IMR-90 (cell line): ENCODE data around the gene THADA. TPM values are rescaled to one million over a fixed set of nuclear protein-coding genes. Genes with fewer than 3 reads are reported as not detected.

Experiments used
- ATAC-seq: fragments of 200-7000 bp; cut with Tn5 transposase; 2 replicates; pipeline ENCODE4 v1.9.1; 2020; ENCODE audit warnings: low read depth, mild to moderate bottlenecking, moderate library complexity
- BruUV-seq: library from RNA; stranded (reverse); fragments of 400-500 nt; replicated peaks from 2 replicates; lab custom pipeline; 2021; lab: Mats Ljungman, UMichigan
- CTCF ChIA-PET: fragments of 300-600 bp; formaldehyde crosslinking; extraction: SDS; loops from one replicate; lab custom pipeline; 2021; ENCODE audit warnings: antibody characterized with exemption; lab: Yijun Ruan, JAX
- POLR2A ChIA-PET: fragments of 300-600 bp; sonication (Branson Sonifier 250); formaldehyde crosslinking; loops from one replicate; lab custom pipeline; 2022; ENCODE audit warnings: antibody characterized with exemption; ENCODE audit not compliant: unreplicated experiment; lab: Charles Lee
- DNase-seq: peaks from one replicate; pipeline ENCODE4 v3.0.0; 2013
- H2AFZ ChIP-seq: replicated peaks from 2 replicates; pipeline ENCODE3; 2013; ENCODE audit warnings: low read length, mild to moderate bottlenecking; ENCODE audit not compliant: poor library complexity
- H2AK5ac ChIP-seq: 2 replicates; pipeline ENCODE4 v1.6.1; 2013; ENCODE audit warnings: low read depth, low read length, inconsistent platforms
- H2AK9ac ChIP-seq: replicated peaks from 2 replicates; pipeline ENCODE3; 2013; ENCODE audit warnings: mild to moderate bottlenecking, low read depth, low read length, moderate library complexity; ENCODE audit not compliant: poor library complexity
- H2BK120ac ChIP-seq: 2 replicates; pipeline ENCODE4 v1.6.1; 2013; ENCODE audit warnings: low read depth, low read length, inconsistent platforms
- H2BK15ac ChIP-seq: 3 replicates; pipeline ENCODE4 v1.6.1; 2013; ENCODE audit warnings: low read depth, low read length, inconsistent platforms
- H2BK20ac ChIP-seq: 2 replicates; pipeline ENCODE4 v1.6.1; 2013; ENCODE audit warnings: low read depth, mild to moderate bottlenecking, inconsistent platforms, low read length, moderate library complexity
- H2BK5ac ChIP-seq: 2 replicates; pipeline ENCODE4 v1.6.1; 2013; ENCODE audit warnings: mild to moderate bottlenecking, low read depth, low read length, inconsistent platforms; ENCODE audit not compliant: poor library complexity, severe bottlenecking
- H3K14ac ChIP-seq: replicated peaks from 2 replicates; pipeline ENCODE4 v1.6.1; 2013; ENCODE audit warnings: low read depth, low read length, inconsistent platforms
- H3K18ac ChIP-seq: 2 replicates; pipeline ENCODE4 v1.6.1; 2013; ENCODE audit warnings: low read depth, low read length, control low read depth
- H3K23ac ChIP-seq: 2 replicates; pipeline ENCODE4 v1.6.1; 2013; ENCODE audit warnings: low read depth, low read length, inconsistent platforms
- H3K27ac ChIP-seq: 2 replicates; pipeline ENCODE4 v1.5.1; 2013; ENCODE audit warnings: mild to moderate bottlenecking, control low read depth, low read length; ENCODE audit not compliant: insufficient read depth
- H3K27me3 ChIP-seq: 2 replicates; pipeline ENCODE4 v1.6.1; 2013; ENCODE audit warnings: low read length; ENCODE audit not compliant: control insufficient read depth, insufficient read depth
- H3K36me3 ChIP-seq: 2 replicates; pipeline ENCODE4 v1.6.1; 2013; ENCODE audit warnings: low read length, mixed read lengths; ENCODE audit not compliant: control insufficient read depth, insufficient read depth
- H3K4ac ChIP-seq: 2 replicates; pipeline ENCODE4 v1.6.1; 2013; ENCODE audit warnings: low read depth, low read length, inconsistent platforms
- H3K4me1 ChIP-seq: 2 replicates; pipeline ENCODE4 v1.6.1; 2013; ENCODE audit warnings: low read length, mixed read lengths; ENCODE audit not compliant: control insufficient read depth, insufficient read depth
- H3K4me2 ChIP-seq: 2 replicates; pipeline ENCODE4 v1.6.1; 2013; ENCODE audit warnings: low read depth, mild to moderate bottlenecking, control low read depth, low read length, moderate library complexity
- H3K4me3 ChIP-seq: 2 replicates; pipeline ENCODE4 v1.5.1; 2013; ENCODE audit warnings: low read depth, mild to moderate bottlenecking, control low read depth, low read length, moderate library complexity; ENCODE audit not compliant: insufficient read depth
- H3K56ac ChIP-seq: 2 replicates; pipeline ENCODE4 v1.6.1; 2013; ENCODE audit warnings: low read length, inconsistent platforms; ENCODE audit not compliant: insufficient read depth; ENCODE audit errors: extremely low read depth
- H3K79me1 ChIP-seq, 2 experiments: 2 replicates each; pipeline ENCODE4 v1.6.1; 2013; ENCODE audit warnings: low read length in 2 of 2, inconsistent platforms in 1 of 2, low read depth in 1 of 2
- H3K9ac ChIP-seq: 2 replicates; pipeline ENCODE4 v1.6.1; 2013; ENCODE audit warnings: low read depth, low read length, control low read depth
- H3K9me1 ChIP-seq: 2 replicates; pipeline ENCODE4 v1.6.1; 2013; ENCODE audit warnings: low read length, inconsistent platforms; ENCODE audit not compliant: insufficient read depth
- H3K9me3 ChIP-seq: 2 replicates; pipeline ENCODE4 v1.6.1; 2013; ENCODE audit warnings: low read length; ENCODE audit not compliant: control insufficient read depth, insufficient read depth
- H4K20me1 ChIP-seq: 2 replicates; pipeline ENCODE4 v1.6.1; 2013; ENCODE audit warnings: low read length, inconsistent platforms; ENCODE audit not compliant: insufficient read depth
- H4K5ac ChIP-seq: 2 replicates; pipeline ENCODE4 v1.6.1; 2013; ENCODE audit warnings: mild to moderate bottlenecking, low read depth, low read length, control low read depth
- H4K8ac ChIP-seq, 2 experiments: 2 replicates each; pipeline ENCODE4 v1.6.1; 2013; ENCODE audit warnings: low read depth in 2 of 2, low read length in 2 of 2, control low read depth in 1 of 2, inconsistent platforms in 1 of 2
- H4K91ac ChIP-seq: 2 replicates; pipeline ENCODE4 v1.6.1; 2013; ENCODE audit warnings: low read depth, low read length, inconsistent platforms; ENCODE audit not compliant: insufficient read depth
- MAFK ChIP-seq: IDR thresholded peaks from 2 replicates; pipeline ENCODE4 v1.6.1; 2012; ENCODE audit warnings: low read depth, low read length, improper control_type of control experiment
- WGBS, 2 experiments: methylation state at CpG; one replicate each; pipeline versions ENCODE4 v1.1.5 to v1.1.7; 2013; ENCODE audit warnings: missing lambda C conversion rate in 2 of 2; ENCODE audit not compliant: insufficient read length in 1 of 2; ENCODE audit errors: extremely low coverage in 2 of 2; 5-methylcytosine and 5-hydroxymethylcytosine counted together
- dilution Hi-C: fragments of 300-500 bp; cut with HindIII; formaldehyde crosslinking; loops from one replicate; pipeline ENCODE4 v1.14.3; 2018; ENCODE audit warnings: low sequenced_read_pairs; ENCODE audit not compliant: unreplicated experiment
- in situ Hi-C: fragments of 300-500 bp; cut with MboI; formaldehyde crosslinking; loops from 3 replicates; pipeline ENCODE4 v1.14.3; 2019; ENCODE audit warnings: low sequenced_read_pairs, inconsistent platforms, mixed read lengths
- intact Hi-C: fragments of 100-400 bp; cut with micrococcal nuclease; formaldehyde crosslinking; loops from 2 replicates; pipeline ENCODE4 v1.10.0; 2022
- polyA plus RNA-seq, 3 experiments: library from polyadenylated mRNA; depleted of rRNA; stranded (reverse); fragments of >200 nt; gene quantifications; 2 replicates each; pipeline ENCODE4 v1.2.3, GENCODE V29; 2012; ENCODE audit warnings: low replicate concordance in 1 of 3
- total RNA-seq: library from RNA; depleted of rRNA; stranded (reverse); fragments of >200 nt; gene quantifications from 2 replicates; pipeline ENCODE4 v1.2.3, GENCODE V29; 2012
- TF ChIP-seq, protein P1 (sequence below): conservative IDR thresholded peaks from 2 replicates; pipeline ENCODE4 v1.5.1; 2012; ENCODE audit warnings: mild to moderate bottlenecking, low read depth, low read length, improper control_type of control experiment

The THADA gene
- total and polyA plus RNA-seq, 2 of the 4 experiments (the other 2 are of a cell fraction), result 10.5 to 21.3 TPM

- 0 out of 2 replicates have a peak overlapping the region, but pooled peaks have one; percentile 15 for H3K18ac ChIP-seq
- peaks cover 2% of the 10 kb centered on the region; the same call in 1 of the 2 replicates for H3K36me3 ChIP-seq
- H3K14ac ChIP-seq, result no peak overlapping the region
- H3K4ac ChIP-seq, result no peak overlapping the region
- H3K23ac ChIP-seq, result no peak overlapping the region
- dilution Hi-C loops (no loop called here), intact Hi-C loops (no loop called here), in situ Hi-C loops (no loop called here)
- no peak for TF ChIP-seq MAFK
- TF ChIP-seq, protein P1, sequence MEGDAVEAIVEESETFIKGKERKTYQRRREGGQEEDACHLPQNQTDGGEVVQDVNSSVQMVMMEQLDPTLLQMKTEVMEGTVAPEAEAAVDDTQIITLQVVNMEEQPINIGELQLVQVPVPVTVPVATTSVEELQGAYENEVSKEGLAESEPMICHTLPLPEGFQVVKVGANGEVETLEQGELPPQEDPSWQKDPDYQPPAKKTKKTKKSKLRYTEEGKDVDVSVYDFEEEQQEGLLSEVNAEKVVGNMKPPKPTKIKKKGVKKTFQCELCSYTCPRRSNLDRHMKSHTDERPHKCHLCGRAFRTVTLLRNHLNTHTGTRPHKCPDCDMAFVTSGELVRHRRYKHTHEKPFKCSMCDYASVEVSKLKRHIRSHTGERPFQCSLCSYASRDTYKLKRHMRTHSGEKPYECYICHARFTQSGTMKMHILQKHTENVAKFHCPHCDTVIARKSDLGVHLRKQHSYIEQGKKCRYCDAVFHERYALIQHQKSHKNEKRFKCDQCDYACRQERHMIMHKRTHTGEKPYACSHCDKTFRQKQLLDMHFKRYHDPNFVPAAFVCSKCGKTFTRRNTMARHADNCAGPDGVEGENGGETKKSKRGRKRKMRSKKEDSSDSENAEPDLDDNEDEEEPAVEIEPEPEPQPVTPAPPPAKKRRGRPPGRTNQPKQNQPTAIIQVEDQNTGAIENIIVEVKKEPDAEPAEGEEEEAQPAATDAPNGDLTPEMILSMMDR, result peak; percentile 27; the same call in 1 of the 2 replicates
- H2BK5ac ChIP-seq, result no peak overlapping the region
- no peak overlapping the region for H3K9ac ChIP-seq
- H2BK15ac ChIP-seq, result no peak overlapping the region
- H3K56ac ChIP-seq, result no peak overlapping the region
- H3K4me3 ChIP-seq, result no peak overlapping the region
- H3K27me3 ChIP-seq, result no peaks in the 10 kb centered on the region
- ATAC-seq (no peak; the same call in 1 of the 2 replicates), DNase-seq (peak; percentile 28)
- H4K91ac ChIP-seq, result no peak overlapping the region
- POLR2A ChIA-PET, result no interaction called here
- H3K4me2 ChIP-seq, result no peak overlapping the region
- H3K9me1 ChIP-seq, result peaks cover 6% of the 10 kb centered on the region
- H2BK20ac ChIP-seq, result no peak overlapping the region
- H4K20me1 ChIP-seq, result no peaks in the 10 kb centered on the region
- no peak overlapping the region for H4K8ac ChIP-seq
- no TSS peak for BruUV-seq
- H3K27ac ChIP-seq, result peak overlapping the region; percentile 69; the same call in 1 of the 2 replicates
- no peak overlapping the region for H2AK9ac ChIP-seq
- WGBS, 2 experiments, result no CpG with 5 or more reads among the region's 3 CpGs
- no peak overlapping the region for H2AK5ac ChIP-seq
- H3K9me3 ChIP-seq, result peaks cover 3% of the 10 kb centered on the region; the same call in 1 of the 2 replicates
- H3K4me1 ChIP-seq, result peaks cover 6% of the 10 kb centered on the region
- CTCF ChIA-PET, result no interaction called here
- peaks cover 0 to 3% of the 10 kb centered on the region in 2 experiments; a peak in 1 of 4 replicates for H3K79me1 ChIP-seq
- H4K5ac ChIP-seq, result no peak overlapping the region
- H2BK120ac ChIP-seq, result no peak overlapping the region
- H2AFZ ChIP-seq, result no peak overlapping the region
Observed at GRCh38 chr2:43524177-43524965, 71.5 kb downstream of the THADA start.
